ENCODE measurements around the gene TCHP.

Gene TCHP

DNA sequence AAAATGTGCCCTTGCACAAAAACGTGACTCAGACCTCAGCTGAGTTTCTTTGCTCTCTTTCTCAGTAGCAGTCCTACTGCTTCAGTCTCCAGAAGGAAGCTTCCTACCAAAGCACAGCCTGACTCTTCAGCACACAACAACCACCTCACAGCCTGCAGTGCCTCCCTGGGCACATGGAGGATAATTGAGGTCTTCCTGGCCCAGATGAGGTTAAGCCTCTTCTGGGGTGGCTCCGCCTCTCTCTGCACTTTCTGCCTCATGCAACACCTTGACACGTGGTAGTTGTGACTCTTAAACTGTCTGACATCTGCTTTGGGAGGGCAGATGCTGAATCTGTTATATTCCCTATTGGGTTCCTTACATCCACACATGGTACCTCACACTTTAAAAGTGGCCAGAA lies 62.3 kb downstream of the TCHP start:
- Histone ChIP-seq H3K27ac (replicated peaks; ENCODE audit: low read length) (no peak overlapping the region), H3K36me3 (replicated peaks in 1 of 2; ENCODE audit: control insufficient read depth in 2 of 2, insufficient read depth in 2 of 2, low read length in 2 of 2) (peaks cover 9 to 83% of the 10 kb centered on the region in 2 donors), H2AFZ (ENCODE audit: low read length) (no peak overlapping the region), H3K4me2 (ENCODE audit: insufficient read depth, low read length, poor library complexity, severe bottlenecking) (no peak overlapping the region), H2BK12ac (ENCODE audit: low read length) (no peak overlapping the region), H3K4me1 (ENCODE audit: control insufficient read depth in 2 of 2, insufficient read depth in 1 of 2, low read depth in 1 of 2, low read length in 2 of 2) (no peaks in the 10 kb centered on the region), H4K8ac (ENCODE audit: low read depth, low read length) (no peak overlapping the region), H3K9ac (ENCODE audit: low read depth, low read length, poor library complexity) (no peak overlapping the region), H3K4ac (ENCODE audit: low read length) (no peak overlapping the region), H3K14ac (ENCODE audit: low read length) (no peak overlapping the region), H3K18ac (ENCODE audit: low read length) (no peak overlapping the region), H3K27me3 (ENCODE audit: control insufficient read depth in 3 of 3, insufficient read depth in 3 of 3, low read depth in 1 of 3, low read length in 3 of 3) (no peaks in the 10 kb centered on the region), H3K79me1 (ENCODE audit: low read depth, low read length) (no peaks in the 10 kb centered on the region), H3K23ac (ENCODE audit: low read depth, low read length, poor library complexity) (no peak overlapping the region), H2BK120ac (ENCODE audit: low read depth, low read length) (no peak overlapping the region), H3K9me3 (replicated peaks in 1 of 2; ENCODE audit: control insufficient read depth in 2 of 2, insufficient read depth in 1 of 2, low read depth in 1 of 2, low read length in 2 of 2) (peaks cover 0 to 2% of the 10 kb centered on the region in 2 donors), H4K91ac (ENCODE audit: low read depth, low read length, poor library complexity) (no peak overlapping the region), H2BK15ac (ENCODE audit: low read length) (no peak overlapping the region), H2AK5ac (ENCODE audit: low read depth, low read length) (no peak overlapping the region), H2BK5ac (ENCODE audit: low read length) (no peak overlapping the region), H3K4me3 (ENCODE audit: low read length in 2 of 2) (no peak overlapping the region)
- no peak for DNase-seq (ENCODE audit: low spot score)
- WGBS, 2 donors (ENCODE audit: extremely low coverage in 2 of 2, insufficient read length in 2 of 2, insufficient replicate concordance in 1 of 2) = no CpG with 5 or more reads among the region's 3 CpGs

GRCh38 chr12:109963330-109963729 lies 63.3 kb downstream of the TCHP start:
- Histone ChIP-seq H3K14ac (ENCODE audit: low read length) (no peak overlapping the region), H2AFZ (ENCODE audit: low read length) (no peak overlapping the region), H2BK120ac (ENCODE audit: low read depth, low read length) (no peak overlapping the region), H3K9ac (ENCODE audit: low read depth, low read length, poor library complexity) (no peak overlapping the region), H3K27me3 (ENCODE audit: control insufficient read depth in 3 of 3, insufficient read depth in 3 of 3, low read depth in 1 of 3, low read length in 3 of 3) (no peaks in the 10 kb centered on the region), H4K91ac (ENCODE audit: low read depth, low read length, poor library complexity) (no peak overlapping the region), H3K4me1 (ENCODE audit: control insufficient read depth in 2 of 2, insufficient read depth in 1 of 2, low read depth in 1 of 2, low read length in 2 of 2) (peaks cover 0 to 3% of the 10 kb centered on the region in 2 donors), H2BK5ac (ENCODE audit: low read length) (no peak overlapping the region), H3K36me3 (replicated peaks in 1 of 2; ENCODE audit: control insufficient read depth in 2 of 2, insufficient read depth in 2 of 2, low read length in 2 of 2) (peaks cover 9 to 88% of the 10 kb centered on the region in 2 donors), H3K4me3 (ENCODE audit: low read length in 2 of 2) (no peak overlapping the region), H3K18ac (ENCODE audit: low read length) (no peak overlapping the region), H2BK12ac (ENCODE audit: low read length) (no peak overlapping the region), H2AK5ac (ENCODE audit: low read depth, low read length) (no peak overlapping the region), H3K27ac (replicated peaks; ENCODE audit: low read length) (no peak overlapping the region), H3K9me3 (replicated peaks in 1 of 2; ENCODE audit: control insufficient read depth in 2 of 2, insufficient read depth in 1 of 2, low read depth in 1 of 2, low read length in 2 of 2) (peaks cover 0 to 2% of the 10 kb centered on the region in 2 donors), H2BK15ac (ENCODE audit: low read length) (no peak overlapping the region), H4K8ac (ENCODE audit: low read depth, low read length) (no peak overlapping the region), H3K79me1 (ENCODE audit: low read depth, low read length) (no peaks in the 10 kb centered on the region), H3K4me2 (ENCODE audit: insufficient read depth, low read length, poor library complexity, severe bottlenecking) (no peak overlapping the region), H3K4ac (ENCODE audit: low read length) (no peak overlapping the region), H3K23ac (ENCODE audit: low read depth, low read length, poor library complexity) (no peak overlapping the region)
- no CpG with 5 or more reads among the region's 1 CpG for WGBS, 2 donors (ENCODE audit: extremely low coverage in 2 of 2, insufficient read length in 2 of 2, insufficient replicate concordance in 1 of 2)
- no peak for DNase-seq (ENCODE audit: low spot score)

DNA sequence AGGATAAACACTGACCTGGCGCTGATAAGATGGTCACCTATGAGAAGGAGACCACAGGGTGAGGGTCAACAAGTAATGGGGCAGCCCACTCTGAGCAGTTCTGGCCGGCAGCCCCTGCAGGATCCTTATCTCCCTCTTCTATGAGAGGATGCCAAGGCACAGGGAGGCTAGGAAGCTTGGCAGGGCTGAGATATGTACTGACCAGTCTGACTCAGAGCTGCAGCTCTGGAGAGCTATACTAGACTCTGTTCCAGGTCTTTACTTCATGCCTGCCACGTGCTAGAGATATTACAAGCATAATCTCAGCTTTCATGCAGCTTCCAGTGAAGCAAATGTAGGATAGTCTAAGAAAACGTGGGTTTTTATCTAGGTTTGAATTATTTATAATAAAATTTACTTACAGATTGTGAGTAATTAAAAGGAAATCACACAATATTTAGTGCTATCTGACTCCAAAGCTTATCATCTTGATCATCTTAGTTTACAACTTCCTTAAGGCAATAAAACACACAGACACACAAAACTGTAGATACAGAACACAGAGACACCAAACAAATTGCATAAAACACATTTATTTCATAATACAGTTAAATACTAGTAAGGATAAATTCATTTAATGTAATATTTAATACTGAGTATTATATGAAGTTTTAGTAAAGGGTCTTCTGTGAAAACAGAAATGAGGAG lies 63.8 kb downstream of the TCHP start:
- no peak overlapping the region for H2BK5ac ChIP-seq (ENCODE audit: low read length)
- H3K14ac ChIP-seq (ENCODE audit: low read length) = no peak overlapping the region
- H3K4me1 ChIP-seq (ENCODE audit: control insufficient read depth in 2 of 2, insufficient read depth in 1 of 2, low read depth in 1 of 2, low read length in 2 of 2) = peaks cover 0 to 3% of the 10 kb centered on the region in 2 donors
- H3K36me3 ChIP-seq (replicated peaks in 1 of 2; ENCODE audit: control insufficient read depth in 2 of 2, insufficient read depth in 2 of 2, low read length in 2 of 2) = peaks cover 9 to 83% of the 10 kb centered on the region in 2 donors
- H3K9me3 ChIP-seq (replicated peaks in 1 of 2; ENCODE audit: control insufficient read depth in 2 of 2, insufficient read depth in 1 of 2, low read depth in 1 of 2, low read length in 2 of 2) = peaks cover 0 to 2% of the 10 kb centered on the region in 2 donors
- no peak overlapping the region for H2AK5ac ChIP-seq (ENCODE audit: low read depth, low read length)
- H2AFZ ChIP-seq (ENCODE audit: low read length) = no peak overlapping the region
- DNase-seq (ENCODE audit: low spot score) = no peak
- no peak overlapping the region for H3K4ac ChIP-seq (ENCODE audit: low read length)
- no peak overlapping the region for H3K9ac ChIP-seq (ENCODE audit: low read depth, low read length, poor library complexity)
- no peak overlapping the region for H2BK15ac ChIP-seq (ENCODE audit: low read length)
- H2BK120ac ChIP-seq (ENCODE audit: low read depth, low read length) = no peak overlapping the region
- no peaks in the 10 kb centered on the region for H3K79me1 ChIP-seq (ENCODE audit: low read depth, low read length)
- no peak overlapping the region for H3K23ac ChIP-seq (ENCODE audit: low read depth, low read length, poor library complexity)
- H3K18ac ChIP-seq (ENCODE audit: low read length) = no peak overlapping the region
- H4K8ac ChIP-seq (ENCODE audit: low read depth, low read length) = no peak overlapping the region
- H3K27me3 ChIP-seq (ENCODE audit: control insufficient read depth in 3 of 3, insufficient read depth in 3 of 3, low read depth in 1 of 3, low read length in 3 of 3) = no peaks in the 10 kb centered on the region
- H2BK12ac ChIP-seq (ENCODE audit: low read length) = no peak overlapping the region
- no peak overlapping the region for H3K4me3 ChIP-seq (ENCODE audit: low read length in 2 of 2)
- no CpG with 5 or more reads among the region's 4 CpGs for whole genome bisulfite sequencing, 2 donors (ENCODE audit: extremely low coverage in 2 of 2, insufficient read length in 2 of 2, insufficient replicate concordance in 1 of 2)
- no peak overlapping the region for H3K4me2 ChIP-seq (ENCODE audit: insufficient read depth, low read length, poor library complexity, severe bottlenecking)
- H4K91ac ChIP-seq (ENCODE audit: low read depth, low read length, poor library complexity) = no peak overlapping the region
- H3K27ac ChIP-seq (replicated peaks; ENCODE audit: low read length) = no peak overlapping the region

GRCh38 chr12:109966546-109966945 lies 66.5 kb downstream of the TCHP start:
- no peak overlapping the region for H4K91ac ChIP-seq (ENCODE audit: low read depth, low read length, poor library complexity)
- WGBS, 2 donors (ENCODE audit: extremely low coverage in 2 of 2, insufficient read length in 2 of 2, insufficient replicate concordance in 1 of 2) = no CpG with 5 or more reads among the region's 4 CpGs

More at GRCh38 chr12:109966546-109966945, 66.5 kb downstream of the TCHP start:
- H3K9me3 ChIP-seq (replicated peaks in 1 of 2; ENCODE audit: control insufficient read depth in 2 of 2, insufficient read depth in 1 of 2, low read depth in 1 of 2, low read length in 2 of 2) = peaks cover 0 to 2% of the 10 kb centered on the region in 2 donors
- no peak overlapping the region for H3K4ac ChIP-seq (ENCODE audit: low read length)
- H3K23ac ChIP-seq (ENCODE audit: low read depth, low read length, poor library complexity) = no peak overlapping the region
- H2BK15ac ChIP-seq (ENCODE audit: low read length) = no peak overlapping the region
- H3K4me2 ChIP-seq (ENCODE audit: insufficient read depth, low read length, poor library complexity, severe bottlenecking) = no peak overlapping the region
- DNase-seq (ENCODE audit: low spot score) = no peak
- no peak overlapping the region for H3K18ac ChIP-seq (ENCODE audit: low read length)
- H3K36me3 ChIP-seq (replicated peaks in 1 of 2; ENCODE audit: control insufficient read depth in 2 of 2, insufficient read depth in 2 of 2, low read length in 2 of 2) = peaks cover 5 to 80% of the 10 kb centered on the region in 2 donors
- no peak overlapping the region for H2BK120ac ChIP-seq (ENCODE audit: low read depth, low read length)
- H3K27ac ChIP-seq (replicated peaks; ENCODE audit: low read length) = no peak overlapping the region
- no peaks in the 10 kb centered on the region for H3K79me1 ChIP-seq (ENCODE audit: low read depth, low read length)
- no peak overlapping the region for H3K14ac ChIP-seq (ENCODE audit: low read length)
- no peak overlapping the region for H2AFZ ChIP-seq (ENCODE audit: low read length)
- H3K4me3 ChIP-seq (ENCODE audit: low read length in 2 of 2) = no peak overlapping the region
- H3K27me3 ChIP-seq (ENCODE audit: control insufficient read depth in 3 of 3, insufficient read depth in 3 of 3, low read depth in 1 of 3, low read length in 3 of 3) = no peaks in the 10 kb centered on the region
- H4K8ac ChIP-seq (ENCODE audit: low read depth, low read length) = no peak overlapping the region
- H2BK12ac ChIP-seq (ENCODE audit: low read length) = no peak overlapping the region
- H2AK5ac ChIP-seq (ENCODE audit: low read depth, low read length) = no peak overlapping the region
- no peak overlapping the region for H2BK5ac ChIP-seq (ENCODE audit: low read length)
- no peak overlapping the region for H3K9ac ChIP-seq (ENCODE audit: low read depth, low read length, poor library complexity)
- H3K4me1 ChIP-seq (ENCODE audit: control insufficient read depth in 2 of 2, insufficient read depth in 1 of 2, low read depth in 1 of 2, low read length in 2 of 2) = peaks cover 0 to 3% of the 10 kb centered on the region in 2 donors
